ENCODE data around the gene ASCL4.
A peak's percentile ranks its signal among the peaks of the same experiment; 100 is the strongest.
"Not testable (repeated sequence)": the region's sequence is repeated elsewhere in the genome, so short reads cannot be mapped to it uniquely, and the experiment has no call there.

Gene ASCL4

GRCh38 chr12:107774349-107775029, at the start of gene ASCL4:
TSS of gene ASCL4 (plus strand) at chr12:107774704. CDS start at chr12:107775219, 515 bp downstream.
- no peak for DNase-seq (ENCODE audit: low read depth)

GRCh38 chr12:107727327-107727726, 47.2 kb upstream of the ASCL4 start:
- DNase-seq (ENCODE audit: low read depth) = not testable (repeated sequence)

- DNase-seq (ENCODE audit: low read depth) = not testable (repeated sequence)
These were observed 46.8 kb upstream of the ASCL4 start for GRCh38 chr12:107727742-107728141.

GRCh38 chr12:107730618-107731341, 43.7 kb upstream of the ASCL4 start:
- DNase-seq (ENCODE audit: low read depth) = no peak

GRCh38 chr12:107731366-107731765, 43.1 kb upstream of the ASCL4 start:
- DNase-seq (ENCODE audit: low read depth) = peak; percentile 10

- DNase-seq (ENCODE audit: low read depth) = no peak
These were observed 42.1 kb upstream of the ASCL4 start for GRCh38 chr12:107732365-107732764.

- DNase-seq (ENCODE audit: low read depth) = no peak
These were observed 40.4 kb upstream of the ASCL4 start for GRCh38 chr12:107734139-107734538.

GRCh38 chr12:107735763-107736162, 38.7 kb upstream of the ASCL4 start:
- DNase-seq (ENCODE audit: low read depth) = no peak

- no peak for DNase-seq (ENCODE audit: low read depth)
These were observed 37.6 kb upstream of the ASCL4 start for GRCh38 chr12:107736914-107737313.

- peak; percentile 88 for DNase-seq (ENCODE audit: low read depth)
These were observed 26.0 kb upstream of the ASCL4 start for GRCh38 chr12:107748472-107748871.

- peak; percentile 44 for DNase-seq (ENCODE audit: low read depth)
These were observed 25.4 kb upstream of the ASCL4 start for GRCh38 chr12:107749083-107749482.

- DNase-seq (ENCODE audit: low read depth) = peak; percentile 95
These were observed 15.1 kb upstream of the ASCL4 start for GRCh38 chr12:107759410-107759809.

- peak; percentile 51 for DNase-seq (ENCODE audit: low read depth)
These were observed 14.2 kb upstream of the ASCL4 start for GRCh38 chr12:107760207-107760808.

GRCh38 chr12:107760809-107761501, 13.5 kb upstream of the ASCL4 start, which contains the start of gene PRDM4:
TSS of gene PRDM4 (minus strand) at chr12:107761137. CDS start at chr12:107760515, 622 bp downstream.
- DNase-seq (ENCODE audit: low read depth) = peak; percentile 94

GRCh38 chr12:107761502-107761904, 13.0 kb upstream of the ASCL4 start:
- peak; percentile 29 for DNase-seq (ENCODE audit: low read depth)

GRCh38 chr12:107762874-107763273, 11.6 kb upstream of the ASCL4 start:
- DNase-seq (ENCODE audit: low read depth) = no peak

GRCh38 chr12:107764626-107765025, 9.9 kb upstream of the ASCL4 start:
- DNase-seq (ENCODE audit: low read depth) = no peak

GRCh38 chr12:107765316-107765715, 9.2 kb upstream of the ASCL4 start:
- DNase-seq (ENCODE audit: low read depth) = no peak

- no peak for DNase-seq (ENCODE audit: low read depth)
These were observed 7.0 kb upstream of the ASCL4 start for GRCh38 chr12:107767466-107767865.

GRCh38 chr12:107775093-107775721, 703 bp downstream of the ASCL4 start:
- no peak for DNase-seq (ENCODE audit: low read depth)

GRCh38 chr12:107776171-107776570, 1.7 kb downstream of the ASCL4 start:
- DNase-seq (ENCODE audit: low read depth) = no peak
